NCI-H1092 treated with DMSO at 0.1 percent for 48 hours (cell line): Measurements from ENCODE around the gene FAM120A.
A peak's percentile ranks its signal among the peaks of the same experiment; 100 is the strongest.
"Not testable (repeated sequence)": the region's sequence is repeated elsewhere in the genome, so short reads cannot be mapped to it uniquely, and the experiment has no call there.

ENCODE experiments used
- DNase-seq: peaks from one replicate; lab custom pipeline; 2025; lab: John Stamatoyannopoulos, UW

Gene FAM120A

GRCh38 chr9:93450945-93451815 is at the start of gene FAM120A:
TSS of gene FAM120A (plus strand) at chr9:93451685. CDS start at chr9:93451916, 231 bp downstream.
- DNase-seq: peak; percentile 61

DNA sequence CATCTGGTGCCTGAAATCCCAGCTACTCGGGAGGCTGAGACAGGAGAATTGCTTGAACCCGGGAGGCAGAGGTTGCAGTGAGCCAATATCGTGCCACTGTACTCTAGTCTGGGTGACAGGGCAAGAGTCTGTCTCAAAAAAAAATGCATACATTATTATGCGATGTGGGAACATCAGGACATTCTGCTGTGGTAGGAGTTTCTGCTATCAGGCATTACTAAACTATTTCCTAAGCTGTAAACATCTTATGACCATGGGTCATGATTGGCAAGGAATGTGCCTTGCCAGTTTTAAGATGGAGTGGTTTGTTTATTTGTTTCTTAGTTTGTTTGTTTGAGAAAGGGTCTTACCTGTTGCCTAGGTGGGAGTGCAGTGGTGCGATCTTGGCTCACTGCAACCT is 45.1 kb upstream of the FAM120A start:
- DNase-seq: no peak

DNA sequence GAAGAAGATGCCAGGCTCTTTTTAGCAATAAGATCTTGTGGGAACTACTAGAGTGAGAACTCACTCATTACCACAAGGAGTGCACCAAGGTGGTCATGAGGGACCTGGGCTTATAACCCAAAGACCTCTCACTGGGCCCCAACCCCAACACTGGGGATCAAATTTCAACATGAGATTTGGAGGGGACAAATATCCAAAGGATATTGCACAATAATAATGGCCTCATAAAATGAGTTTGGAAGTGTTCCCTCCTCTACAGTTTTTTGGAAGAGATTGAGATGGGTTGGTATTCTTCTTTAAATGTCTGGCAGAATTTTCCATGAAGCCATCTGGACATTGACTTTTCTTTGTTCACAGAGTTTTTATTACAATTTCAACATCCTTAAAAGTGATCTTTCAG is 38.0 kb upstream of the FAM120A start:
- DNase-seq: no peak

GRCh38 chr9:93415176-93415690 is 36.3 kb upstream of the FAM120A start:
- DNase-seq: no peak

DNA sequence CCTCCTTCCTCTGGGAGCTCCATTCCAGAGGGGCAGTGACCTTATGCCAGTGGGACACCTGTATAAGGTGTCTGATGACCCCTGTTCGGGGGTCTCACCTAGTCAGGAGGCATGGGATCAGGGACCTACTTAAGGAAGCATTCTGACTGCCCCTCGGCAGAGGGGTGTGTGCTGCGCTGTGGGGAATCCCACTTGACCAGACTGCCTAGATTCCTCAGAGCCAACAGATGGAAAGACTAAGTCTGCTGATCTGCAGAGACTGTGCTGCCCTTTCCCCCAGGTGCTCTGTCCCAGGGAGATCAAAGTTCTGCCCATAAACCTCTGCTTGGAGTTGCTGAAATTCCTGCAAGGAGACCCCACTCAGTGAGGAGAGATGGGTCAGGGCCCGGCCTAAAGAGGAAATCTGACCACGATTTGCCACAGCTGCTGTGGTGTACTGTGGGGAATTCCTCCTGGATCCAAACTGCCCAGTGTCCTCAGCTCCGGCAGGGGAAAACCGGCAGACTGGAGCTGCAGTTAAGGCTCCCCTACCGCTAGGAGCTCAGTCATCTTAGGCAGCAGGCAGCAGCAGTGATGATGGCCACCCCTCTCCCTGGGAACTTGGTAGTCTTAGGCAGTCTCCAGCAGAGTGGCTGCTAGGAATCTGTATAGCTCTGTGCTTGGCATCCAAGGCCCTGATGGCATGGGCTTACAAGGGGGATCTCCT is 34.8 kb upstream of the FAM120A start:
- DNase-seq: no peak

DNA sequence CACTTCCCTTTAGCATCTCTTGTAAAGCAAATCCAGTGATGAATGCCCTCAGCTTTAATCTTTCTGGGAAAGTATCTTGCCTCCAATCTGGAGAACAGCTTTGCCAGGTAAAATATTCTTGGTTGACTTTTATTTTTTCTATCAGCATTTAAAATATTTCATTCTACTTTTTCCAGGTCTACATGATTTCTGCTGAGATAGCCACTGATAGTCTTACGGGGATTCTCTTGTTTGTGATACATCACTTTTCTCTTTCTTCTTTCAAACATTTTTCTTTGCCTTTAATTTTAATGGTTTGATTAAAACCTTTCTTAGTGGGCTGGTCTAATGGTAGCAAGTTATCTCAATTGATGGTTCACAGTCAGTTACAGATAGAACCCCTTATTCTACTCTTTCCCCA is 33.9 kb upstream of the FAM120A start:
- no peak for DNase-seq

DNA sequence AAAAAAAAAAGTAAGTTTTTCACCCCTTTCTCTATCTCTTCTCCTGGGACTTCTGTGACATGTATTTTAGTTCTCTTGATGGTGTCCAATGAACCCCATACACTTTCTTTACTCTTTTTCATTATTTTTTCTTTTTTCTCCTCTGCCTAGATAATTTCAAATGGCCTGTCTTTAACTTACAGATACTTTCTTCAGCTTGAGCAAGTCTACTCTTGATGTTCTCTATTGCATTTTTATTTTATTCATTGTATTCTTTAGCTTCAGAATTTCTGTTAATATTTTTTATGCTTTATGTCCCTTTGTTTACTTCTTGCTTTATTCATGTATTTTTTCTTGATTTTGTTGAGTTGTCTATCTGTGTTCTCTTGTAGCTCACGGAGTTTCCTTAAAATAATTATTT is 32.5 kb upstream of the FAM120A start:
- DNase-seq: no peak

DNA sequence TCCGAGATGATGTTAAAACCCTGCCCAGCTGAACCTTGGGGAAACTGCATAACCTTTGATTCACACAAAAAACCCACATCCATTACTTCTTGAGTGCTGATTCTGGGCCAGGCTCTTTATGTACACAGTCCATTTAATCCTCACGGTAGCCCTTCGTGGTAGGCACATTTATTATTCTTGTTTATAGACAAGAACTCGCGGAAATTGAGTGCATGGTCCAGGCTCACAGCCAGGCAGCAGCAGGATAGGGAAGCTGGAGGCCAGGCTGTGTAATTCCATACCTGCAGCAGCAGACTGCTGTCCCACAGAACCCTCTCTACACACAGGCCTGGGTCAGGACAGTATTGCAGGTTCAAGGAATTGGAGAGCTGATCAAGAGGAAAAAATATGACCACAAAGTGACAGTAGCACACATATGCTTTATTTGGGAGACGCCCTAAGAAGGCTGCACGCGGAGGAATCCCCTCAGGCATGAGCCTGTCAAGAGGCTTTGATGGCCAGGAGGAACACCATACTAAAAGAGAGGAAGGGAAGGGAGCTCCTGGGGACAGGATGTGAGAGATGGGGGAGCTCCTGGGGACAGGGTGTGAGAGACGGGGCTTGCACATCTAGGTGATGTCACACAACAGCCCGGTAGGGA is 28.4 kb upstream of the FAM120A start:
- DNase-seq: peak; percentile 51

GRCh38 chr9:93427655-93428379 is 23.7 kb upstream of the FAM120A start:
- no peak for DNase-seq

GRCh38 chr9:93431539-93432105 is 19.9 kb upstream of the FAM120A start:
- DNase-seq: no peak

DNA sequence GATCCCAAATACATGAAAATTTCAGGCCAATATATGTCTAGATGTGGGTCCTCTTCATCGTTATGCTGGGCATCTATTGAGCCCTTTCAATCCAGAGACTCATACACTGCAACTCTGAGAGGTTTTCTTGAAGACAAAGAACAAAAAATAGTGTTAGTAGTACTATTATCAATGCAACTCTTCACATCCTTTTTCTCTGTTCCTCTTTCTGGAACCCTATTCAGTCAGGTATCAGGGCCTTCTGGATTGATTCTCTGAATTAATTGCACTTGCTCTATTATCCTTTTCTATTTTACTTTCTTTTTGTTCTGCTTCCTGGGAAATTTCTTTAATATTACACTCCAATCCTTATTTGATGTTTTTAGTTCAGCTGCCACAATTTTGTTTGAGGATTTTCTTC is 18.5 kb upstream of the FAM120A start:
- DNase-seq: no peak

GRCh38 chr9:93434056-93434455 is 17.4 kb upstream of the FAM120A start:
- no peak for DNase-seq

DNA sequence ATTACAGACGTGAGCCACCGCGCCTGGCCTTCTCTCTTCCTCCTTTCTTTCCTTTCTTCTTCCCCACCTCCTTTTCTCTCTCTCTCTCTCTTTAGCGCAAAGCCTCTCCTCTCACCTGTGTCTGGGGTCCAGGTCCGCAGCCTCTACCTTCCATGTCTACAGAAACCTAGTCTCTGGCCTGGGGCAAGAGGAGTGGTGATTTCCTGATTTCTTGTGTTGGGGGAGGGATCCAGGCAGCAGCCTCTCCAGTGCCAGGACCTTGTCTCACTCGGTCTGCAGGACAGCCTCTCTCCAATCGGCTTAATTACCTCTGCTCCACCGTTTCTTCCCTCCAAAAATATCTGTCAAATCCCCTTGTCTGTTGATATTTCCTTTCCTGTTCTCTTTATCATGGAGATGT is 16.1 kb upstream of the FAM120A start:
- no peak for DNase-seq

GRCh38 chr9:93436218-93436617 is 15.3 kb upstream of the FAM120A start:
- DNase-seq: no peak

DNA sequence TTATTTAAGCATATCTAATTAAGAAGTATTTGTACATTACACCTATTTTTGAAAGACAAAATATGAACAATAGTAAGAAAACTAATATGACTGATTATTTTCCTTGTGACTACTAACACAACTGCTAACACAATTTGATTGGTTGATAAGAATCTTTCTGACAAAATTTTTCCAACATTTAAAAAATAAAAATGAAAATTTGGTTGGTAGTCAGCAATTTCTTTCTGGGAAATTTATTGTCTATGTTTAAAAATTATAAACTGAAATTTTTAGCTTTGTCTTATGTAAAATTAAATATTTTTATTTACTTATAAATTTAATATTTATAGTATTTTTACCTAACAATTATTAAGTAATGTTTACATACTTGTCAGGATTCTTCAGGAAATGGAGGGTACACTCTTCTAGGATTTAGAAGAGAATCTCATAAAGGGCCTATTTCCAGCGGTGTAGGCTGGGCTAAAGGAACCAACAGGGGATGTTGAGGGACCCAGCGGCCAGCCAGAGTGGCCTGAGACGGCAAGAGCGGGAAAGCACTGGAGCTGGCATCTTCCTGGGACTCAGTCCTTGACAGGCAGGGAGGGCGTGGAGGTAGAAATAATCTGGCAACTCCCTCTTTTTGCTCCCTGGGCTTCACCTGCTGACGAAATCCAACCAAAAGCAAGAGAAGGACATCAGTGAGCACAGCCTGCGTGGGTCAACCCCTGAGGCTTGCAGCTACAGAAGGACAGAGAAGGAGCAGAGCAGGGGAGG is 14.7 kb upstream of the FAM120A start:
- no peak for DNase-seq

GRCh38 chr9:93437996-93438395 is 13.5 kb upstream of the FAM120A start:
- no peak for DNase-seq

GRCh38 chr9:93439301-93439700 is 12.2 kb upstream of the FAM120A start:
- not testable (repeated sequence) for DNase-seq

DNA sequence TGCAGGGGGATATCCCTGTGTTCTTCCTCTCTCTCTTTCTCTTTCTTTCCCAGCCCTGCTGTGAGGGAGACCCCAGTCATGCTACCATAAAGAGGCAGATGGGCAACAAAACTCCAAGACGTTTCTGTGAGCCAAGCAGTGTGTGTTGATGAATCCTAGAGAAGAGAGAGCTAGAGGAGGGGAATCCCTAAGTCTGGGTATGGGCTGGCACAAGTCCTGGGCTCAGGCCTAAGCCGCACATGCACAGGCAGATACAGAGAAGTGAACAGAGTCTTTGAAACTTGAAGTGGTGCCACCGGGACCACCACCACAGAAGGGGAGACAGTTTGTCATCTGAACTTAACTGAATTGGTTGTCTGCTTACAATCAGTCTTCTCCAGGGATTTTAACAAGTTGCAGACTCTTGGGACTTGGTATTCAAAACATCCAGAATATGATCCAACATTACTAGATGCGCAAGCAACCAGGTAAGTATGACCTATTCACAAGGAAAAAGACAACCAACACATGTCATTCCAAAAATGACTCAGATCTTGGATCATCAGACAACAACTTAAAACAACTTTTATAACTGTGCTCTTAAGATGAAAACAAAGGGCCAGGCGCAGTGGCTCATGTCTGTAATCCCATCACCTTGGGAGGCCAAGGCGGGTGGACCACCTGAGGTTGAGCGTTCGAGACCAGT is 10.4 kb upstream of the FAM120A start:
- DNase-seq: no peak

DNA sequence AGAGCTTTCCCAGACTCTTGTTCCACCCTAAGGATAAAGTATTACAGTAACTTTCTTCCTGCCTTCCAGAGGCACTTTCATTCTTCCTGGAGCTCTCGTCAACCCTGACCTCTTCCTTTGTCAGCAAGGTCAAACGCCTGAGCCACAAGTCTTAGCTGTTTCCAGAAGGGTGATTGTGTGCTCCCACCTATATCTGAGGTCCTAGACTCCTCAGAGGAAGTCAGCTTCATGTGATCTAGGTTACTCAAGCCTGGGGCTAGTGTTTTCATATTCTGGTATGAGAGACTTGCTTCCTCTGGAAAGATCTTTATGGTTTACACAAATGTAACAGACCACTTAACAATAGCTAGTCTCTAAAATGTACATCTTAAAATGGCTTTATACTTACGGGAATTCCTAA is 5.4 kb upstream of the FAM120A start:
- DNase-seq: no peak

DNA sequence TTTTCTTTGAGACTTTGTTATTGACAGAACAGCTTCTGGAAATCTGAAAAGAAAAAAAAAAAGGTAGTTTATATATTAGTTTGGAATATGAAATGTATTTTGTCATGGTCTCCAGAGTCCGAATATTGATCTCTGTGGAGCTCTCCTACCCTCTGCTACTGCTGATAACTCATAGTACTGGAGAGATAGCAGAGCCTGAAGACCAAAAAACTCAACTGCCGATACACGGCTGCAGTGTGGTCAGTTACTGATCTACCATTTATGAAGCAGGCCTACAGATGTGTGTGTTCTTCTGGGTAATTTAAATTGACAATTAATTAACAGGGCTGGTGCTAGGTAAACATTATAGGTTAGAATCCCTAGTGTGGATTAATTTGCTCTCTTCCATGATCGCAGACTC is 3.8 kb upstream of the FAM120A start:
- no peak for DNase-seq
